GM18520 (cell line): ENCODE results near the gene LNPEP.
"Not testable (repeated sequence)": the region's sequence is repeated elsewhere in the genome, so short reads cannot be mapped to it uniquely, and the experiment has no call there.

Experiments
- ATAC-seq: cut with Tn5 transposase; IDR thresholded peaks from one replicate; pipeline ENCODE4 v1.9.1; 2021; ENCODE audit not compliant: unreplicated experiment

The LNPEP gene

DNA sequence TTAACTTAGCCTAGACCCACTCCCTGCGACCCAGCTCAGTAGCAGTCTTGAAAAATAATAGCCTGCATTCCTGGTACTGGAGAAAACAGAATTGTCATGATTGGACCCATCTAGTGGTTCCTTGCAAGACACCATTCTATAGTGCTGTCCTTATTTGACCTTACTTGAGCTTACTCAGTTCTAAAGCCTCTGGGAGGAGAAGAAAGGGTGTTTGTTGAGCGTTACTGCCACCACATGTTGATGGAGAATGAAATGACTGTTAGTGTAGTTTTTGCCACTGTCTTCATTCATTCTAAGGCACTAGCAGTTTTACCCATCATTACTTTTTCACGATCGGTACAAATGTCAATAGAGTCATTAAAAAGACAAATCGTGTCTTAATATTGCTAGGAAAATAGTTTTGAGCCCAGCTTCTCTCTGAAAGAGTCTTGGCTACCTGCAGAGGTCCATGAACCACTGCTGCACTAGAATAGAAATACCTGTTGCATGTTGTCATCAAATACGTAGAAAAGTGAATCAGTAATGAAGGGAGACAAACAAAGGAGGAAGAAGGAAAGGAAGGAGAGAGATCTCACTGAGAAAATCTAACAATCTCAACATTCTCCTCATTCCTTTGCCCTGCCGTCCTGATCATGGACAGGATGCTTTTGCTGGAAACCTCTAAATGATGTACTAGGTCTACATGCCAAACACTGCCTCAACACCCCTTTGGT, 110.5 kb downstream of the LNPEP start:
- ATAC-seq: no peak

DNA sequence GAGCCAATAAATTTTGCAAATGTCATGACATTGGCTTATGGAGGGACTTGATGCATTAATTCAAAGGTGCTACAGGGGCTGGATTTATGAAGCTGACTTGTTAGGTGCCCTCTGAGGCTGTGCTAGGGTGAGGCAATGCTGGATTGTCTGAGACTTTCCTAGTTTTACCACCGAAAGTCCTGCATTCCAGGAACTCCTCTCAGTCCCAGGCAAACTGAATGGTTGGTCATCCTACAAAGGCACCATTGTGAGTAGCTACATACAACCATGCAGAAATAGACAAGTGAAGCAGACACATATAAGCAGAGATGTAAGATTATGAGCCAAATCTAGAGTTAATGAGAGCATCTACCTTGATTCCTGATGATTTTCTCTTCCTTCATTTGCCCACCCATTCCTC, 111.2 kb downstream of the LNPEP start:
- ATAC-seq: no peak

- ATAC-seq: no peak
Measured at GRCh38 chr5:97049175-97049574, 113.3 kb downstream of the LNPEP start.

DNA sequence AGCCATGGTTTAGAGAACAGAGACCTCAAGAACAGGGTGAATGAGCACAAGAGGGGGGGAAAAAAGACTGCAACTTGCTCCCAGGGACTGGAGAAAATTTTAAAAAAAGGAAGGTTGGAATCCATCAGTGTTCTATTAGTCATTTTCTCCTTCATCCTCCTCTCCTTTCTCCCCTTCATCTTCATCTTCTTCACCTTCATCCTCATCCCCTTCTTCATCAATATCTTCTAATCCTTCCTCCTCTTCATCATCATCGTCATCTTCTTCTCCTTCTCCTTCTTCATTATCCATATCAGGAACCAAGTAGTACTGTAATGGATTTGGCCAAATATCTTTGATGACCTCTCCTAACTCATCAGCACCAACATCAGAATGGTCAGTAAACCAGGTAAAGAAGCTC, 120.4 kb downstream of the LNPEP start:
- ATAC-seq: no peak

DNA sequence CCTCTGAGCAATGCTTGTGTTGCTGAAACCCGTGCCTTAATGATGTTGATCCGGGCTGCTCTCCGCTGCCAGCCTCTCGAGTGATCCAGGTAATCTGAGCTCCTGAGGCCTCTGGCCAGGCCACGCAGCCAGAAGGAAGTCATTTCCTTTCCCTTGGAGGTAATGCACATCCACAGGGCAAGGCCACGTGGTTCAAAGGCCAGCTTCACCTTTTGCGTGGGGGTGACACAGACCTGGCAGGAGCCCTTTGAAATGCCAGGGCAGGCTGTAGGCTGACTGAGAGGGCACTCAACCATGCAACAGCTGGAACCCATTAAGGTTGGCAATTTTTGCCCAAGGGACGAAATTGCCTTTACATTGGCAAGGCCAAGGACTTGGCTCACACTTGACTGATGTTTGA, 126.2 kb downstream of the LNPEP start:
- no peak for ATAC-seq

DNA sequence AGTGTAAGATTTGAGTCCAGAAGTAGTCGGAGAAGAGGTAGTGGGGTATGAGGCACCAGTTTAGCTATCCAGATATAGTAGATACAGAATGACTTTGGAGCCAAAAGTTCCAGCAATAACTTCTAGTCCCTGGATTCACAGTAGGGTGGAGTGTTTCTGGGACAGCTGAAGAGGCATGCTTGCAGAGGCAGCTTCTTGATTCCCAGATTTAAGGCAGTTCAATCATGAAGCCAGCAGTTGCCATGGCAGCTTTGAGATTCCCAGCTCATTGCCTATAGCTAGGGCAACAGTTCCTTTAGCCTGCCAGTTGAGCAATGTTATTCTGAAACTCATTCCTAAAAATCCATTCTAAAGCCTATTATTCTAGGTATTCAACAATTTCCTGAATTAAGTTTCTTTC, 127.4 kb downstream of the LNPEP start:
- ATAC-seq: no peak

GRCh38 chr5:97065475-97065874, 129.6 kb downstream of the LNPEP start:
- no peak for ATAC-seq

GRCh38 chr5:97067296-97067850, 131.5 kb downstream of the LNPEP start:
- ATAC-seq: no peak

GRCh38 chr5:97070234-97070633, 134.4 kb downstream of the LNPEP start:
- no peak for ATAC-seq

- ATAC-seq: no peak
Measured at GRCh38 chr5:97071101-97071500, 135.2 kb downstream of the LNPEP start.

- no peak for ATAC-seq
Measured at GRCh38 chr5:97071993-97072392, 136.1 kb downstream of the LNPEP start.

DNA sequence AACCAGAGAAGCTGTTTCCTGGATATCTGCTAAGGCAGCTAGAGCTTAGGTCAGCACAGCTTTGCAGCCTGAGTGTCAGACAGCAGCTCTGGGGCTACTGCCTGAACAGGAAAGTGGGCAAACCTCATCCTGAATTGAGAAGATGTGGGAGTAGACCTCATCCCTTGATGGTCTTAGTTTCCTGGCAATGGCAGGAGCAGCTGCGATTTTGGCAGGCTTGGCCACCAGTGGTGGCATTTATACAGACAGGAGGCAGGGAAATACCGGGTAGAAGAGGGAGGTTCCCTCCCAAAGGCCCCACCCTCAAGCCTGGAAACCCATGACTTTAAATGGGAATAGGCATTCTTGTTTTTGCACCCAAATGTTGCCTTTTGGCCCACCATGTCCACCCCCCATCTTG, 136.8 kb downstream of the LNPEP start:
- ATAC-seq: no peak

GRCh38 chr5:97073420-97073819, 137.5 kb downstream of the LNPEP start:
- no peak for ATAC-seq

DNA sequence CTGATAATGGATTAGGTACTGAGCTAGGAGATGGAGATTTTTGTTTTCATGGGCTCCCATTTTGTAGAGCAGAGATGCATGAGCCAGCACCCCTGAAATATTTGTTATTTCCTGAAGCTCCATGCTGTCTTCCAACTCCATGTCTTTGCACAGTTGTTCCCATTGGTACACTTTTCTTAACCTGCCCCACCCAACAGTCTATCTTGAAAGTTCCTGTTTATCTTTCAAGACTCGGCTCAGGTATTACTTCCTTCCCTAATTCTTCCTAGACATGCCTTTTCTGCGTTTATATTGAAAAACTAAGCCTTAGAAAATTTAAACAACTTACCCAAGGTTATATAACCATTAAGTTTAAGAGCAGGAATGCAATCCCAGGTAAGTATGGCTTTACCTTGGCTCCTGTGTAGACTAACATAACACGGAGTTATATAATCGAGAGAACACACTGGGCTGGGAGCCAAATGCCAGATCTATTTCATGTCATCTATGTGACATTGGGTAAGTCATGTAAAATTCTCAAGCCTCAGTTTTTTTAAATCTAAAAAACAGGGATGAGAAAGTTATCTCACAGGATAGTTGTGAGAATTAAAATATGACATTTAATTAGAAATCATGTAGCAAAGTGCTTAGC, 139.1 kb downstream of the LNPEP start:
- ATAC-seq: no peak

DNA sequence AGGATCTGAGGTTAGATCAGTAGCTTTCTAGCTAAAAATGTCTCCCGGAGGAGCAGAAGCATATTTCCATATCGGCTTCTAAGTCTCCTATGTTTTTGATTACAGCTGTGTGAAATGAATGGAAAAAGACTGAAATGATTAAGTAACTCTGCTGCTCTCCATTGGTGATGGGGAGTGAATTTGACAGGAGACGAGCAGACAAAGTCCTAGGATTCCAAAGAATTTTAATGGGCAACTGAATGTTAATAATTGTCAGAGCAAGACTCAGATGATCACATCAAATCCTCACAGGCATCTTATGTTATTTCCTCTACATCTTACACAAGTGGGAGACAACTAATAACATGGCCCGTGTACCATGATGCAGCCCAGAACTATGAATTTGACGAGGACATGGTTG, 139.8 kb downstream of the LNPEP start:
- no peak for ATAC-seq

- ATAC-seq: no peak
Measured at GRCh38 chr5:97076098-97076497, 140.2 kb downstream of the LNPEP start.

DNA sequence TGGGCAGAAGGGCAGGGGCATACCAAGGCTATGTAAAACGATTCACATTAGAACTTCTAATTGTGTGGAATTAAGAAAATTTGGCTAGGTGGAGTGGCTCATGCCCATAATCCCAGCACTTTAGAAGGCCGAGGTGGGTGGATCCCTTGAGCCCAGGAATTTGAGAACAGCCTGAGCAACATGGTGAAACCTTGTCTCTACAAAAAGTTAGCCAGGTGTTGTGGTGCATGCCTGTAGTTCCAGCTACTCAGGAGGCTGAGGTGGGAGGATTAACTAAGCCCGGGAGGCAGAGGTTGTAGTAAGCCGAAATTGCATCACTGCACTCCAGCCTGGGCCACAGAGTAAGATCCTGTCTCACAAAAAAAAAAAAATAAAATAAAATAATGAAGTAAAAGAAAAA, 141.4 kb downstream of the LNPEP start:
- ATAC-seq: no peak

GRCh38 chr5:97078958-97079743, 143.3 kb downstream of the LNPEP start:
- no peak for ATAC-seq

GRCh38 chr5:97084782-97085458, 149.0 kb downstream of the LNPEP start:
- not testable (repeated sequence) for ATAC-seq

GRCh38 chr5:97085459-97086181, 149.7 kb downstream of the LNPEP start:
- ATAC-seq: no peak
